CD8-positive, alpha-beta memory T cell (primary cell): ENCODE data around the gene IGF2BP3. TPM values are rescaled to one million over a fixed set of nuclear protein-coding genes. Genes with fewer than 3 reads are reported as not detected.

ENCODE experiments used
- CTCF ChIA-PET: fragments of 350-600 bp; sonication (Branson Sonifier 250); formaldehyde crosslinking; loops from one replicate; lab custom pipeline; 2021; ENCODE audit warnings: antibody characterized with exemption; lab: Charles Lee
- POLR2A ChIA-PET: fragments of 350-600 bp; sonication (Branson Sonifier 250); formaldehyde crosslinking; loops from one replicate; lab custom pipeline; 2021; ENCODE audit warnings: antibody characterized with exemption; lab: Charles Lee
- DNase-seq, 5 donors: peaks; one replicate each; pipeline versions ENCODE4 v3.0.0 to v3.0.0-alpha.2; 2020 to 2022; ENCODE audit warnings: mixed read lengths in 1 of 5
- H3K27ac ChIP-seq: one replicate; pipeline ENCODE4 v1.7.0; 2013; ENCODE audit warnings: low read depth, mild to moderate bottlenecking, low read length, moderate library complexity
- H3K27me3 ChIP-seq: 2 replicates; pipeline ENCODE4 v1.7.0; 2013; ENCODE audit warnings: low read length, mild to moderate bottlenecking; ENCODE audit not compliant: insufficient read depth, poor library complexity, severe bottlenecking
- H3K36me3 ChIP-seq: 2 replicates; pipeline ENCODE4 v1.7.0; 2013; ENCODE audit warnings: mild to moderate bottlenecking, low read length, moderate library complexity; ENCODE audit not compliant: insufficient read depth
- H3K4me1 ChIP-seq: 2 replicates; pipeline ENCODE4 v1.7.0; 2013; ENCODE audit warnings: mild to moderate bottlenecking, low read length, moderate library complexity; ENCODE audit not compliant: insufficient read depth
- H3K4me3 ChIP-seq: 2 replicates; pipeline ENCODE4 v1.7.0; 2013; ENCODE audit warnings: mild to moderate bottlenecking, low read length
- H3K9me3 ChIP-seq: 2 replicates; pipeline ENCODE4 v1.7.0; 2013; ENCODE audit warnings: mild to moderate bottlenecking, low read length
- H3K27ac Mint-ChIP-seq, 8 donors: one replicate each; pipeline ENCODE4 v1.8.0; 2020 to 2021; ENCODE audit warnings: mixed read lengths in 8 of 8, mild to moderate bottlenecking in 6 of 8, inconsistent platforms in 3 of 8, moderate library complexity in 3 of 8
- H3K27me3 Mint-ChIP-seq, 2 donors: one replicate each; pipeline ENCODE4 v1.8.0; 2020 to 2021; ENCODE audit warnings: mixed read lengths in 2 of 2, mild to moderate bottlenecking in 1 of 2, moderate library complexity in 1 of 2
- H3K36me3 Mint-ChIP-seq, 3 donors: one replicate each; pipeline ENCODE4 v1.8.0; 2020 to 2021; ENCODE audit warnings: mixed read lengths in 3 of 3, inconsistent platforms in 1 of 3, mild to moderate bottlenecking in 1 of 3
- H3K4me1 Mint-ChIP-seq, 3 donors: one replicate each; pipeline ENCODE4 v1.8.0; 2020 to 2021; ENCODE audit warnings: mixed read lengths in 3 of 3, inconsistent platforms in 1 of 3, mild to moderate bottlenecking in 1 of 3
- H3K4me3 Mint-ChIP-seq, 7 donors: one replicate each; pipeline ENCODE4 v1.8.0; 2020 to 2021; ENCODE audit warnings: mixed read lengths in 7 of 7, mild to moderate bottlenecking in 6 of 7, moderate library complexity in 4 of 7, inconsistent platforms in 2 of 7
- H3K9me3 Mint-ChIP-seq, 5 donors: one replicate each; pipeline ENCODE4 v1.8.0; 2020 to 2022; ENCODE audit warnings: mixed read lengths in 5 of 5, mild to moderate bottlenecking in 3 of 5, moderate library complexity in 2 of 5, inconsistent platforms in 1 of 5
- polyA plus RNA-seq: library from polyadenylated mRNA; unstranded; fragments of 300-500 nt; fragmentation: Illumina TruSeq; gene quantifications from one replicate; pipeline ENCODE4 v1.2.3, GENCODE V29; 2021
- total RNA-seq, 2 experiments: library from RNA; stranded (reverse); gene quantifications; one replicate each; pipeline ENCODE4 v1.2.3, GENCODE V29; 2021

IGF2BP3 gene
- total and polyA plus RNA-seq, 3 experiments from 2014 or later, result 0.04 to 0.15 (median 0.13) TPM

DNA sequence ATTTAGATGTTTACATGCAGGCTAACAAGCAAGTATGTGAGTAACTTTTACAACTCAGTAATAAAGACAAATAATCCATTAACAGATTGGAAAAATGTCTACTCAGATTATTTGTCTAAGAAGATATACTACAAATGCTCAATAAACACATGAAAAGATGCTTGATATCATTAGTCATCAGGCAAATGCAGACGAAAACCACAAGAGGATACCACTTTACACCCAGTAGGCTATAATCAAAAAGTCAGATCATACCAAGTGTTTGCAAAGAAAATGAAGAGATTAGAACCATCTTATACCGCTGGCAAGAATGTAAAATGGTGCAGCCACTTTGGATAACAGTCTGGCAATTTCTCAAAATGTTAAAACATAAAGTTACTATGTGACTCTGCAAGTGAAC, 87.1 kb downstream of the IGF2BP3 start:
- no peak for DNase-seq
- peaks cover 0 to 4% (median 0%) of the 10 kb centered on the region in 3 donors for H3K36me3 Mint-ChIP-seq

DNA sequence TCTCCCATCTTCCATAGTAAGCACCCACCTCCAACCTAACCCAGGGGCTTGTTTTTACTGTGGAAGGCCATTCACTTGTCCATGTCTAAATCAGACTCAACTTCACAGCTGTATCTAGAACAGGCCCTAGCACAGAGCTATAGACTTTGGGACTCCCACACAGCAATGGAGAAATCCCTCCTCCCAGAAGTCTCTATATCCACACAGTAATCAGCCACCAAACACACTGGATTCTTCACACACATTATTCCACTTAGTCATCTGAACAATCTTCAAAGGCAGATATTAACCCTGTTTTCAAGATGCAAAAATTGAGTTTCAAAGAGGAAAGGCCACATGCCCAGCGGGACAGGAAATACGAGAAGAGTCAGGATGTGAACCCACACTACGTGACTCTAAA, 89.3 kb downstream of the IGF2BP3 start:
- no peaks in the 10 kb centered on the region for H3K4me1 ChIP-seq
- Mint-ChIP-seq H3K9me3 (no peaks in the 10 kb centered on the region), H3K36me3 (peaks cover 0 to 4% (median 0%) of the 10 kb centered on the region in 3 donors), H3K27me3 (peaks cover 9 to 36% of the 10 kb centered on the region in 2 donors), H3K27ac (no peak overlapping the region), H3K4me1 (no peaks in the 10 kb centered on the region), H3K4me3 (no peak overlapping the region)
- H3K36me3 ChIP-seq, result no peaks in the 10 kb centered on the region
- CTCF ChIA-PET, result no interaction called here
- POLR2A ChIA-PET, result no interaction called here
- no peak for DNase-seq
- H3K9me3 ChIP-seq, result no peaks in the 10 kb centered on the region
- H3K27ac ChIP-seq, result no peak overlapping the region
- no peak overlapping the region for H3K4me3 ChIP-seq
- H3K27me3 ChIP-seq, result no peaks in the 10 kb centered on the region

More for the DNA sequence above, 87.1 kb downstream of the IGF2BP3 start:
- Histone ChIP-seq H3K27ac (no peak overlapping the region), H3K36me3 (no peaks in the 10 kb centered on the region), H3K4me3 (no peak overlapping the region), H3K4me1 (no peaks in the 10 kb centered on the region), H3K27me3 (no peaks in the 10 kb centered on the region), H3K9me3 (no peaks in the 10 kb centered on the region)
- POLR2A ChIA-PET, result no interaction called here
- H3K4me3 Mint-ChIP-seq, result no peak overlapping the region
- CTCF ChIA-PET, result no interaction called here
- H3K4me1 Mint-ChIP-seq, result no peaks in the 10 kb centered on the region
- peaks cover 13 to 46% of the 10 kb centered on the region in 2 donors for H3K27me3 Mint-ChIP-seq
- no peaks in the 10 kb centered on the region for H3K9me3 Mint-ChIP-seq
- no peak overlapping the region for H3K27ac Mint-ChIP-seq

DNA sequence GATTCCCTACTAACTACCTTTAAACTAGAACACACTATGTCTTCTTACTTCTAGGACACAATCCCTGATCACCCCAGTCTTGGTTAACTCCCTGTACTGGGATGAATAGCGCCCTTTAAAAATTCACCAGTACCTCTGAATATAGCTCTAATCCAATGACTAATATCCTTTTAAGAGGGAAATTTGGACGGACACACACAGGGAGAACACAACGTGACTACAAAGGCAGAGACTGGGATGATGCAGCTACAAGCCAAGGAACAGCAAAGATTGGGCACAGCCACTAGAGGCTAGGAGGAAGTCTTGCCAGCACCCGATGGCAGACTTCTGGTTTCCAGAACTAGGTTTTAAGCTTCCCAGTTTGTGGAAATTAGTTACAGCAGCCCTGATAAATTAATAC, 89.7 kb downstream of the IGF2BP3 start:
- Histone ChIP-seq H3K36me3 (no peaks in the 10 kb centered on the region), H3K4me3 (no peak overlapping the region), H3K9me3 (no peaks in the 10 kb centered on the region), H3K27me3 (no peaks in the 10 kb centered on the region), H3K27ac (no peak overlapping the region), H3K4me1 (no peaks in the 10 kb centered on the region)
- no peak for DNase-seq
- Mint-ChIP-seq H3K4me3 (no peak overlapping the region), H3K27me3 (peaks cover 8 to 33% of the 10 kb centered on the region in 2 donors), H3K27ac (no peak overlapping the region), H3K9me3 (no peaks in the 10 kb centered on the region), H3K36me3 (peaks cover 0 to 4% (median 0%) of the 10 kb centered on the region in 3 donors), H3K4me1 (no peaks in the 10 kb centered on the region)
- POLR2A ChIA-PET, result no interaction called here
- CTCF ChIA-PET, result no interaction called here

DNA sequence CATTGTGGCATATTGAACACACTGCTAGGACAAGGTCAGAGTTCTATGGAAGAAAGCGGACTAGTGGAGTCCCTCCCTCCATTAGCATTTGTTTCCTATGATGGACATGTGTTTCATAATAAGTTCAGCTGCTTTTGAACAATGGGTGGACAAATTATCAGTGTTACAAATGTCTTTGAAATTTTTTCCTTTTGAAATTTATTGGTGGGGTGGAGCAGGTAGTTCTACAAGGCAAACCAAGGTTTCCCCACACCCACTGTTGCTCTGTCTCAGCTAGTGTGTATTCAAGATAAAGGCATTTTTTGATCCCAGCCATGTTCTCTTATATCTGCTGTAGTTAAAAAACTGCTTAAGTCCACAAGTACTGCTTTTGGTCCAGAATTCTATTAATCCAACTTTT, 91.3 kb downstream of the IGF2BP3 start:
- peaks cover 0 to 4% (median 0%) of the 10 kb centered on the region in 3 donors for H3K36me3 Mint-ChIP-seq
- no peaks in the 10 kb centered on the region for H3K9me3 ChIP-seq
- CTCF ChIA-PET, result no interaction called here
- no peaks in the 10 kb centered on the region for H3K4me1 ChIP-seq
- H3K36me3 ChIP-seq, result no peaks in the 10 kb centered on the region
- H3K4me3 Mint-ChIP-seq, result no peak overlapping the region
- H3K27ac Mint-ChIP-seq, result no peak overlapping the region
- POLR2A ChIA-PET, result no interaction called here
- H3K27ac ChIP-seq, result no peak overlapping the region
- H3K9me3 Mint-ChIP-seq, result no peaks in the 10 kb centered on the region
- H3K4me1 Mint-ChIP-seq, result no peaks in the 10 kb centered on the region
- no peaks in the 10 kb centered on the region for H3K27me3 ChIP-seq
- H3K27me3 Mint-ChIP-seq, result peaks cover 6 to 36% of the 10 kb centered on the region in 2 donors
- DNase-seq, result no peak
- H3K4me3 ChIP-seq, result no peak overlapping the region

DNA sequence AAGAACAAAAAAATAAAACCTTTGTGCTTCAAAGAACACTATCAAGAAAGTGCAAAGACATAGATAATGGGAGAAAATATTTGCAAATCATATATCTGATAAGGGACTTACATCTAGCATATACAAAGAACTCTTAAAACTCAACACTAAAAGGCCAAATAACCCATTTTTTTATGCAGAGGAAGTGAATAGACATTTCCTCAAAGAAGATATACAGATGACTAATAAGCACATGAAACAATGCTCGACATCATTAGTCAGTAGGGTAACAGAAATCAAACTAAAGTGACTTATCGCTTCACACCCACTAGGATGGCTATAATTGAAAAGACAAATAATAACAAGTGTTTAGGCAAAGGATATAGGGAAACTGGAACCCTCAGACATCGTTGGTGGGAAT, 93.2 kb downstream of the IGF2BP3 start:
- peaks cover 9% of the 10 kb centered on the region for H3K4me1 ChIP-seq
- H3K36me3 ChIP-seq, result no peaks in the 10 kb centered on the region
- peaks cover 0 to 4% (median 0%) of the 10 kb centered on the region in 3 donors for H3K36me3 Mint-ChIP-seq
- H3K27ac Mint-ChIP-seq, result no peak overlapping the region
- no peak for DNase-seq
- ChIA-PET POLR2A (no interaction called here), CTCF (no interaction called here)
- peaks cover 5 to 38% of the 10 kb centered on the region in 2 donors for H3K27me3 Mint-ChIP-seq
- H3K9me3 Mint-ChIP-seq, result no peaks in the 10 kb centered on the region
- H3K27ac ChIP-seq, result no peak overlapping the region
- H3K4me3 Mint-ChIP-seq, result no peak overlapping the region
- no peaks in the 10 kb centered on the region for H3K9me3 ChIP-seq
- no peaks in the 10 kb centered on the region for H3K27me3 ChIP-seq
- no peak overlapping the region for H3K4me3 ChIP-seq
- peaks cover 6 to 15% (median 12%) of the 10 kb centered on the region in 3 donors for H3K4me1 Mint-ChIP-seq

DNA sequence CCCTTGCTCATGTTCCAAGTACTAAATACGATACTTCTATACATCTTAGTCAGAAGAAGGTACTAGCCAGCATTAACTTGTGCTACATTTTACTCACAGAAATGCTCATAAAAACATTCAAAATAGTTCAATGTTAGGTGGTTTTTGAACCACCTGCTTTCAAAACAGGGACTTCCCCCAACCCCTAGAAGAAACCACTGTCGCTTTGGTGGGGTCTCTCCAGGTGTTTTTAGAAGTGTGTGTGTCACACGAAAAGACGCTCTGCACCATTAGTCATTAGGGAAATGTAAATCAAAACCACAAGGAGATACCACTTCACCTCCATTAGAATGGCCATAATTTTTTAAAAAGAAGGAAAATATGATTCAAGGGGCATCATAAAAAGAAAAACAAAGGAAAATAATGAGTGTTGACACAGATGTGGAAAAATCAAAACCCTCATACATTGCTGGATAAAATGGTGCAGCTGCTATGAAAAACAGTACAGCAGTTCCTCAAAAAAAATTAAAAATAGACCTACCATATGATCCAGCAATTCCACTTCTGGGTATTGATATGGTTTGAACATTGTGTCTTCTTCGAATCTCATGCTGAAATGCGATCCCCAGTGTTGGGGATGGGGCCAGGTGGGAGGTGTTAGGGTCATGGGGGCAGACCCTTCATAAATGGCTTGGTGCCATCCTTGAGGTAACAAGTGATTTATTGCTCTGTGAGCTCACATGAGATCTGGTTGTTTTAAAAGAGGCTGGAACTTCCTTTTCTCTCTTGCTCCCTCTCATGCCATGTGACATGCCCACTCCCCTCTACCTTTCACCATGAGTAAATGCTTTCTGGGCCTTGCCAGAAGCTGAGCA, 96.9 kb downstream of the IGF2BP3 start:
- Mint-ChIP-seq H3K9me3 (no peaks in the 10 kb centered on the region), H3K4me1 (peaks cover 6 to 17% (median 14%) of the 10 kb centered on the region in 3 donors), H3K4me3 (peak overlapping the region in 1 of 7 donors; percentile 14), H3K27ac (peak overlapping the region in 2 of 8 donors; percentile 12 to 44), H3K27me3 (peaks cover 5 to 41% of the 10 kb centered on the region in 2 donors), H3K36me3 (no peaks in the 10 kb centered on the region)
- Histone ChIP-seq H3K27me3 (no peaks in the 10 kb centered on the region), H3K36me3 (no peaks in the 10 kb centered on the region), H3K27ac (no peak overlapping the region), H3K9me3 (no peaks in the 10 kb centered on the region), H3K4me3 (no peak overlapping the region), H3K4me1 (peaks cover 9% of the 10 kb centered on the region)
- ChIA-PET CTCF (no interaction called here), POLR2A (no interaction called here)
- peak in 2 of 5 donors; percentile 49 to 56 for DNase-seq

DNA sequence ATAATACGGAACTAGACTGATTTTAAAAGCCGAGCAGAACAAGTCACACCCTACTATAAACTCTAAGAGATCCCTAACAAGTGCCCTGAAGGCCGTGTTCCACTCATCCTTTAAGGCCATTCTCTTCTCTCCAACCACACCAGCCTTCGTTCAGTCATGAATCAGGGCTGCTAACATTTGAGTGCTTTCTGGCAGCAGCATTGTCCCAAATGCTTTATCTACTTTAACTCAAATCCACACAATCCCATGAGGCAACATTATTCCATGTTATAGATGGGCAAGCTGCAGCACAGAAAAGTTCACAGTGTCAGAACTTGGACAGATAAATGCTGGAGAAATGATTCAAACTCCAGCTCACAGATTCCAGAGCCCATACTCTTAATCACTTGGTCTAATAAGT, 97.7 kb downstream of the IGF2BP3 start:
- H3K4me3 ChIP-seq, result no peak overlapping the region
- no peak overlapping the region for H3K27ac ChIP-seq
- Mint-ChIP-seq H3K27ac (no peak overlapping the region), H3K27me3 (peaks cover 5 to 45% of the 10 kb centered on the region in 2 donors), H3K36me3 (no peaks in the 10 kb centered on the region), H3K4me1 (peaks cover 11 to 22% (median 20%) of the 10 kb centered on the region in 3 donors), H3K4me3 (no peak overlapping the region), H3K9me3 (no peaks in the 10 kb centered on the region)
- CTCF ChIA-PET, result no interaction called here
- H3K4me1 ChIP-seq, result peaks cover 9% of the 10 kb centered on the region
- no peaks in the 10 kb centered on the region for H3K9me3 ChIP-seq
- POLR2A ChIA-PET, result no interaction called here
- no peaks in the 10 kb centered on the region for H3K27me3 ChIP-seq
- DNase-seq, result no peak
- H3K36me3 ChIP-seq, result no peaks in the 10 kb centered on the region

DNA sequence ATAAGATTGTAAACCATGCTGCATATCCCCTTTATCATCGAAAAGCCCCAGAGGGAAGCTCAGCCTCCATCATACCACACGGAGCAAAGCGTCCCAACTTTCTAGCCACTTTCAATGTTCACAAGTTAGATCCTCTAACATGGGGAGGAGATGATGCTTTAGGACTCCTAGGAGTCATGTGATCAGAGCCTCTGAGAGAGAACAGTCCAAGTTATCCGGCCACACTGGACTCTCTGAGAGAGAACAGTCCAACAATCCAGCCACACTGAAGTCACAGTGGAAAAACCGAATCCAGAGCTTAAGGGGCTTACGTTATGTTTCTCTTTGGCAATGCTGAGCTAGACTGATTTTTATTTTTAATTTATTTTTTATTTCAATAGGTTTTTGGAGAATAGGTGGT, 98.6 kb downstream of the IGF2BP3 start:
- Mint-ChIP-seq H3K9me3 (no peaks in the 10 kb centered on the region), H3K27me3 (peaks cover 11 to 45% of the 10 kb centered on the region in 2 donors)
- CTCF ChIA-PET, result no interaction called here

More for the DNA sequence above, 98.6 kb downstream of the IGF2BP3 start:
- no peak for DNase-seq
- Mint-ChIP-seq H3K4me3 (no peak overlapping the region), H3K27ac (no peak overlapping the region), H3K36me3 (no peaks in the 10 kb centered on the region), H3K4me1 (peaks cover 11 to 22% (median 20%) of the 10 kb centered on the region in 3 donors)
- POLR2A ChIA-PET, result no interaction called here
- no peak overlapping the region for H3K4me3 ChIP-seq
- H3K36me3 ChIP-seq, result no peaks in the 10 kb centered on the region
- peaks cover 9% of the 10 kb centered on the region for H3K4me1 ChIP-seq
- no peaks in the 10 kb centered on the region for H3K9me3 ChIP-seq
- no peak overlapping the region for H3K27ac ChIP-seq
- no peaks in the 10 kb centered on the region for H3K27me3 ChIP-seq
